IPS DF 19.7 (cell line): ENCODE data around the gene SORBS1.
"Not testable (repeated sequence)": the region's sequence is repeated elsewhere in the genome, so short reads cannot be mapped to it uniquely, and the experiment has no call there.

Experiments
- DNase-seq: peaks from one replicate; pipeline ENCODE4 v3.0.0-alpha.2; 2013; ENCODE audit warnings: low read depth, low spot score

Gene SORBS1

GRCh38 chr10:95485056-95485844 is 75.9 kb downstream of the SORBS1 start:
- DNase-seq, result no peak

- DNase-seq, result no peak
Observed at GRCh38 chr10:95482501-95483233, 78.5 kb downstream of the SORBS1 start.

GRCh38 chr10:95480901-95481491 is 80.2 kb downstream of the SORBS1 start:
- DNase-seq, result no peak

- DNase-seq, result no peak
Observed at GRCh38 chr10:95480102-95480900, 80.9 kb downstream of the SORBS1 start.

- no peak for DNase-seq
Observed at GRCh38 chr10:95478935-95479334, 82.2 kb downstream of the SORBS1 start.

GRCh38 chr10:95478185-95478584 is 83.0 kb downstream of the SORBS1 start:
- DNase-seq, result no peak

- no peak for DNase-seq
Observed at GRCh38 chr10:95477175-95477520, 84.0 kb downstream of the SORBS1 start.

GRCh38 chr10:95476469-95477174 is 84.5 kb downstream of the SORBS1 start:
- DNase-seq, result no peak

- DNase-seq, result no peak
Observed at GRCh38 chr10:95475827-95476468, 85.2 kb downstream of the SORBS1 start.

GRCh38 chr10:95475003-95475383 is 86.2 kb downstream of the SORBS1 start:
- DNase-seq, result no peak

- DNase-seq, result no peak
Observed at GRCh38 chr10:95474228-95475002, 86.8 kb downstream of the SORBS1 start.

GRCh38 chr10:95472304-95473088 is 88.7 kb downstream of the SORBS1 start:
- DNase-seq, result no peak

- no peak for DNase-seq
Observed at GRCh38 chr10:95469676-95470075, 91.5 kb downstream of the SORBS1 start.

GRCh38 chr10:95469251-95469650 is 91.9 kb downstream of the SORBS1 start:
- DNase-seq, result no peak

GRCh38 chr10:95467642-95468041 is 93.5 kb downstream of the SORBS1 start:
- not testable (repeated sequence) for DNase-seq

GRCh38 chr10:95467162-95467599 is 94.0 kb downstream of the SORBS1 start:
- no peak for DNase-seq

- no peak for DNase-seq
Observed at GRCh38 chr10:95466436-95466835, 94.7 kb downstream of the SORBS1 start.

GRCh38 chr10:95464280-95464679 is 96.9 kb downstream of the SORBS1 start:
- DNase-seq, result no peak
